ENCODE results near the gene NUDCD2.

GRCh38 chr5:163506726-163507125 is 46.8 kb upstream of the NUDCD2 start:
- TF ChIP-seq CTCF (IDR thresholded peaks at IDR 0.05; ENCODE audit: extremely low read depth in 1 of 2, insufficient read depth in 1 of 2, low read depth in 1 of 2, low read length in 2 of 2): no peak
- TF ChIP-seq POLR2A (IDR thresholded peaks at IDR 0.05; ENCODE audit: low read depth, low read length): no peak
- TF ChIP-seq POLR2AphosphoS5 (IDR thresholded peaks at IDR 0.05; ENCODE audit: insufficient read depth, low read depth, low read length): no peak
- TF ChIP-seq EZH2 (IDR thresholded peaks at IDR 0.05; ENCODE audit: borderline replicate concordance, low read depth, low read length, severe bottlenecking): no peak
- TF ChIP-seq MYC (IDR thresholded peaks at IDR 0.05; ENCODE audit: low read depth, low read length): no peak
- TF ChIP-seq FOS (IDR thresholded peaks at IDR 0.05; ENCODE audit: borderline replicate concordance, insufficient read depth, low read length): no peak
- TF ChIP-seq MAX (IDR thresholded peaks at IDR 0.05; ENCODE audit: insufficient read depth, insufficient read length): no peak
- TF ChIP-seq GATA2 (IDR thresholded peaks at IDR 0.05; ENCODE audit: insufficient read depth, insufficient read length, low read depth, low read length): no peak
- TF ChIP-seq JUN (IDR thresholded peaks at IDR 0.05; ENCODE audit: borderline replicate concordance, insufficient read depth, insufficient read length, low read depth): no peak

Data from endothelial cell of umbilical vein (primary cell).